ENCODE measurements around the gene NXPE3.

GRCh38 chr3:101852983-101853840 lies 74.2 kb downstream of the NXPE3 start:
- TF ChIP-seq, protein P1, sequence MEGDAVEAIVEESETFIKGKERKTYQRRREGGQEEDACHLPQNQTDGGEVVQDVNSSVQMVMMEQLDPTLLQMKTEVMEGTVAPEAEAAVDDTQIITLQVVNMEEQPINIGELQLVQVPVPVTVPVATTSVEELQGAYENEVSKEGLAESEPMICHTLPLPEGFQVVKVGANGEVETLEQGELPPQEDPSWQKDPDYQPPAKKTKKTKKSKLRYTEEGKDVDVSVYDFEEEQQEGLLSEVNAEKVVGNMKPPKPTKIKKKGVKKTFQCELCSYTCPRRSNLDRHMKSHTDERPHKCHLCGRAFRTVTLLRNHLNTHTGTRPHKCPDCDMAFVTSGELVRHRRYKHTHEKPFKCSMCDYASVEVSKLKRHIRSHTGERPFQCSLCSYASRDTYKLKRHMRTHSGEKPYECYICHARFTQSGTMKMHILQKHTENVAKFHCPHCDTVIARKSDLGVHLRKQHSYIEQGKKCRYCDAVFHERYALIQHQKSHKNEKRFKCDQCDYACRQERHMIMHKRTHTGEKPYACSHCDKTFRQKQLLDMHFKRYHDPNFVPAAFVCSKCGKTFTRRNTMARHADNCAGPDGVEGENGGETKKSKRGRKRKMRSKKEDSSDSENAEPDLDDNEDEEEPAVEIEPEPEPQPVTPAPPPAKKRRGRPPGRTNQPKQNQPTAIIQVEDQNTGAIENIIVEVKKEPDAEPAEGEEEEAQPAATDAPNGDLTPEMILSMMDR (tag by site-specific recombination; IDR thresholded peaks at IDR 0.05): no peak
- no peak for TF ChIP-seq TCF7L2 (IDR thresholded peaks at IDR 0.05; ENCODE audit: borderline replicate concordance, low read depth, low read length)
- TF ChIP-seq ZNF366 (tag by site-specific recombination; conservative IDR thresholded peaks at IDR 0.05): no peak
- TF ChIP-seq ZNF830 (tag by site-specific recombination; IDR thresholded peaks at IDR 0.05; ENCODE audit: low read depth): no peak
- TF ChIP-seq ZNF274 (IDR thresholded peaks at IDR 0.05; ENCODE audit: low read length): no peak
- no peak for TF ChIP-seq ZNF274 (tag by site-specific recombination; IDR thresholded peaks at IDR 0.05; ENCODE audit: borderline replicate concordance)
- TF ChIP-seq ZNF426 (tag by site-specific recombination; IDR thresholded peaks at IDR 0.05): no peak
- TF ChIP-seq, protein P2, sequence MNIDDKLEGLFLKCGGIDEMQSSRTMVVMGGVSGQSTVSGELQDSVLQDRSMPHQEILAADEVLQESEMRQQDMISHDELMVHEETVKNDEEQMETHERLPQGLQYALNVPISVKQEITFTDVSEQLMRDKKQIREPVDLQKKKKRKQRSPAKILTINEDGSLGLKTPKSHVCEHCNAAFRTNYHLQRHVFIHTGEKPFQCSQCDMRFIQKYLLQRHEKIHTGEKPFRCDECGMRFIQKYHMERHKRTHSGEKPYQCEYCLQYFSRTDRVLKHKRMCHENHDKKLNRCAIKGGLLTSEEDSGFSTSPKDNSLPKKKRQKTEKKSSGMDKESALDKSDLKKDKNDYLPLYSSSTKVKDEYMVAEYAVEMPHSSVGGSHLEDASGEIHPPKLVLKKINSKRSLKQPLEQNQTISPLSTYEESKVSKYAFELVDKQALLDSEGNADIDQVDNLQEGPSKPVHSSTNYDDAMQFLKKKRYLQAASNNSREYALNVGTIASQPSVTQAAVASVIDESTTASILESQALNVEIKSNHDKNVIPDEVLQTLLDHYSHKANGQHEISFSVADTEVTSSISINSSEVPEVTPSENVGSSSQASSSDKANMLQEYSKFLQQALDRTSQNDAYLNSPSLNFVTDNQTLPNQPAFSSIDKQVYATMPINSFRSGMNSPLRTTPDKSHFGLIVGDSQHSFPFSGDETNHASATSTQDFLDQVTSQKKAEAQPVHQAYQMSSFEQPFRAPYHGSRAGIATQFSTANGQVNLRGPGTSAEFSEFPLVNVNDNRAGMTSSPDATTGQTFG (tag by site-specific recombination; IDR thresholded peaks at IDR 0.05; ENCODE audit: borderline replicate concordance): no peak
- no peak for TF ChIP-seq ZNF132 (tag by site-specific recombination; IDR thresholded peaks at IDR 0.05; ENCODE audit: borderline replicate concordance)
- TF ChIP-seq YY1 (tag by site-specific recombination; IDR thresholded peaks at IDR 0.05): no peak
- TF ChIP-seq ZXDB (tag by site-specific recombination; IDR thresholded peaks at IDR 0.05): no peak
- TF ChIP-seq ZNF423 (tag by site-specific recombination; IDR thresholded peaks at IDR 0.05): no peak
- no peak for TF ChIP-seq ZBTB20 (tag by site-specific recombination; IDR thresholded peaks at IDR 0.05)
- TF ChIP-seq, protein P3, sequence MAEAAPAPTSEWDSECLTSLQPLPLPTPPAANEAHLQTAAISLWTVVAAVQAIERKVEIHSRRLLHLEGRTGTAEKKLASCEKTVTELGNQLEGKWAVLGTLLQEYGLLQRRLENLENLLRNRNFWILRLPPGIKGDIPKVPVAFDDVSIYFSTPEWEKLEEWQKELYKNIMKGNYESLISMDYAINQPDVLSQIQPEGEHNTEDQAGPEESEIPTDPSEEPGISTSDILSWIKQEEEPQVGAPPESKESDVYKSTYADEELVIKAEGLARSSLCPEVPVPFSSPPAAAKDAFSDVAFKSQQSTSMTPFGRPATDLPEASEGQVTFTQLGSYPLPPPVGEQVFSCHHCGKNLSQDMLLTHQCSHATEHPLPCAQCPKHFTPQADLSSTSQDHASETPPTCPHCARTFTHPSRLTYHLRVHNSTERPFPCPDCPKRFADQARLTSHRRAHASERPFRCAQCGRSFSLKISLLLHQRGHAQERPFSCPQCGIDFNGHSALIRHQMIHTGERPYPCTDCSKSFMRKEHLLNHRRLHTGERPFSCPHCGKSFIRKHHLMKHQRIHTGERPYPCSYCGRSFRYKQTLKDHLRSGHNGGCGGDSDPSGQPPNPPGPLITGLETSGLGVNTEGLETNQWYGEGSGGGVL (tag by site-specific recombination; IDR thresholded peaks at IDR 0.05): no peak
